GM18526 (cell line): ENCODE results near the gene DND1.
A peak's percentile ranks its signal among the peaks of the same experiment; 100 is the strongest.

Experiments
- POLR2A ChIP-seq: IDR thresholded peaks from 3 replicates; pipeline ENCODE4 v1.6.1; 2011; ENCODE audit not compliant: insufficient read length; ENCODE audit errors: extremely low read depth

Gene DND1

DNA sequence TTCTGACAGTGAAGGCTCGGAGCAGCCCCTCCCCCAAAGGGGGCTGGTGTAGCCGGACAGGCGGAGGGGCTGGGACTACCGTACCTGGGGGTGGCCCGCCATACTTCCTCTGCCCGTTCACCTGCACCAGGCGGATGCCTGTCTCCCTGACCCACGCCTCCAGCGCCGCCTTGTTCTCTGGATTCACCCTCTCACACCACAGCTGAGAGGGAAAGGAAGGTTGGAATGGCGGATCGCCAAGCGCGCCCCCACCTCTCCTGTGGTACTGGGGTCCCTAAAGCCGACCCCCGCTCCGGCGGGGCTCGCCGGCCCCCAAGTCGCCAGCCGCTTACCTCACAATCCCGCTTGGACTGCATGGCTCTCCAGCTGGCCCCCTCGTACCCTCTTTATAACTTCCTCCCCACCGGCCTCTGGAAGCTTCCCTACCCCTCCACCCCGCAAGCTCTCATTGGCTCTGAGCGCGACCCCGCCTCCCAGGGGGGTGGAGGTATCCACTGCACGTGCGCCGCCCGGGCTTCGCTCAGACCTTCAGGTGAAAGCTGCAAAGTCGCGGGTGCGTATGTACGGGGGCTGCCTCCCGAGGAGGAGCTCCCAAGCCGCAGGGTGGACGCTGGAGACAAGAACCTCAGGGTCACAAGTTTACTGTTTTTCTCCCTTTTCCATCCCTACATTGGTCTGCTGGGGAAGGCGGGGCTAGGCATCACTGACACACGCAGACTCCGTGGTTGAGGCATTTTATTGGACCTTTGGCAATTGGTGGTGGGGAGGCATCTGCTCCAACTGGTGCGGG, at the start of gene DND1:
Gene DND1, minus strand, starts transcription at position 390 of the 790 bp plus-strand sequence. Its CDS starts 34 bp downstream, at position 356.
- TF ChIP-seq POLR2A: no peak

DNA sequence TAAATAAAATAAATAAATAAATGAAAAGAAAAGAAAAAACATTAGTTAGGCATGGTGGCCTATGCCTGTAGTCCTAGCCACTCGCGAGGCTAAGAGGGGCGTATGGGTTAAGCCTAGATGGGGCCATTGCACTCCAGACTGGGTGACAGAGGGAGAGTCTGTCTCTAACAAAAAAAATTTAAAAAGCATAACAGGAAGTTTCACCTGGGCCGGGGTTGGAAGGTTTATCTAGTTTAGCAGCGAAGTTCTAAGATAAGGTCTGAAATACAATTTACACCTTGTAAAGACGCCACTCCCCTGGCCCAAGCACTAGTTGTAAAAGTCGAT, 44.9 kb upstream of the DND1 start:
- no peak for TF ChIP-seq POLR2A

- TF ChIP-seq POLR2A: no peak
These were observed 40.3 kb upstream of the DND1 start for GRCh38 chr5:140713562-140714094.

GRCh38 chr5:140711794-140712193, 38.4 kb upstream of the DND1 start:
- no peak for TF ChIP-seq POLR2A

- no peak for TF ChIP-seq POLR2A
These were observed 37.6 kb upstream of the DND1 start for GRCh38 chr5:140710899-140711552.

DNA sequence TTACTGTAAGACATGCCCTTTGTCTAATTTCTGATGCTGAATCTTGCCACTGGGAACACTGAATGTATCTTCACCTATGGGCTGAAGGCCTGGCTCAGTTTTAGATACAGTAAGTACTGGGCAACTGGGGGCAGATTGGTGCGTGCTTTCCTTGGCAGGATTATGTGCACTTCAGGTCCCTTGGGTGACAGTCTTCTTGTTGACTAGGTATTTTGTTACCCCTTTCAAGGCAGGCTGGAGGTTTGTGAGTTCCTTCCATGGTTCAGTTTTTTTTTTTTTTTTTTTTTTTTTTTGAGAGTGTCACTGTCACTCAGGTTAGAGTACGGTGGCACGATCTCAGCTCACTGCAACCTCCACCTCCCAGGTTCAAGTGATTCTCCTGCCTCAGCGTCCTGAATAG, 34.4 kb upstream of the DND1 start:
- TF ChIP-seq POLR2A: no peak

DNA sequence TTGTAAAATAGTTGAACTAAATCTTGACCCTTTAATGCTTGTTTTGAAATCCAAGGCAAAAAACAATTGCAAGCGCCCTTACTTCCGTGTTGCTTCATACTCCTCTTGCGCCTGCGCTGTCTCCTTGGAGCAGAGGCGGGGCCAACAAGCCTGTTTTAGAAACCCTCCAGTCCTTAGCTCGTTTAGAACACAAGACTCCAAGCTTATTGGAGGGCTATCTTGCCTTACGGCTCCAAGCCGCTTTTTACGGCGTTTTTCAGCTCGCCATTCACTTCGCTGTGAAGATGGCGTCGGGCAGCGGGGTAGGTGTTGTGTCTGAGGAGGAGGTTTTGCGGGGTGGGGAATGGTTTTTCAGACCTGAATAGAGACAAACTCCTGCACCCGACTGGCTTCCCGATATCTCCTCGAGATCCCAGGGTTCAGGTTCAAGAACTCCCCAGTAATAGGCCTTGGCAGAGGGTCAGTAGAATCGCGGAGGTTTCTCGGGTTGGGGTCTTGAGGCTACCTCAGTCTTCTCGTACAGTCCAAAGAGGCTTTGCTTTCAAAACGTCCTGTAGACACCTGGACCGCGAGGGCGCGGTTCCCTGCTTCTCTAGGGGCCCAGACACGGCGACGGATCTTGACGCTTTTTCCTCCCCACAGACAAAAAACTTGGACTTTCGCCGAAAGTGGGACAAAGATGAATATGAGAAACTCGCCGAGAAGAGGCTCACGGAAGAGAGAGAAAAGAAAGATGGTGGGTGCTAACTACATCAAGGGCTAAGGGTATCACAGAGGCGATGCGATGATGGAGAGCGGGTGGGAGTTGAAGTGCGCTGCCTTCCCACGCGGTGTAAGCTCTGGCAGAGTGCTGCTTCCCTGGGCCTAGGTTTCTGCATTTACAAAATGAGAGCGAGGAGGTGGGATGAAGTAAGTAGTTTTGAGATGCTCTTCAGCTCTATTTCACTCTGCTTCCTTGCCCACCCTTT, 27.1 kb upstream of the DND1 start, which contains the start of gene ZMAT2:
Gene ZMAT2, plus strand, starts transcription at position 271 of the 968 bp plus-strand sequence. Its CDS starts 14 bp downstream, at position 285.
- peak; percentile 75 for TF ChIP-seq POLR2A

GRCh38 chr5:140696891-140697492, 23.6 kb upstream of the DND1 start:
- no peak for TF ChIP-seq POLR2A

DNA sequence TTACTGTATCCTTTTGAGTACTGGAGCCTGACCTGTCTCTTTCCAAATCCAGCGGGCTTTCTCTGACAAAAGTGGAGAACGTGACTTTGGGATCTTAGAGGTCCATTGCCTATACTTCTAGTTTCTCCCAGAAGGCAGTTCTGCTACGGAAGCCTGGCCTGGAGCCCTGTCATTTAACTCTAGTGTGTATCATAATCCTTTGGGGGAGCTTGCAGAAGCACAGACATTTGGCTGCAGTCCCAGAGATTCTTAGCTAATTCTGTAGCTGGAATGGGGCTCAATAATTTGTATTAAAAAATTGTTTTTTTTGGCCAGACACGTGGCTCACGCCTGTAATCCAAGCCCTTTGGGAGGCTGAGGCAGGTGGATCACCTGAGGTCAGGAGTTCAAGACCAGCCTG, 20.9 kb upstream of the DND1 start:
- no peak for TF ChIP-seq POLR2A

DNA sequence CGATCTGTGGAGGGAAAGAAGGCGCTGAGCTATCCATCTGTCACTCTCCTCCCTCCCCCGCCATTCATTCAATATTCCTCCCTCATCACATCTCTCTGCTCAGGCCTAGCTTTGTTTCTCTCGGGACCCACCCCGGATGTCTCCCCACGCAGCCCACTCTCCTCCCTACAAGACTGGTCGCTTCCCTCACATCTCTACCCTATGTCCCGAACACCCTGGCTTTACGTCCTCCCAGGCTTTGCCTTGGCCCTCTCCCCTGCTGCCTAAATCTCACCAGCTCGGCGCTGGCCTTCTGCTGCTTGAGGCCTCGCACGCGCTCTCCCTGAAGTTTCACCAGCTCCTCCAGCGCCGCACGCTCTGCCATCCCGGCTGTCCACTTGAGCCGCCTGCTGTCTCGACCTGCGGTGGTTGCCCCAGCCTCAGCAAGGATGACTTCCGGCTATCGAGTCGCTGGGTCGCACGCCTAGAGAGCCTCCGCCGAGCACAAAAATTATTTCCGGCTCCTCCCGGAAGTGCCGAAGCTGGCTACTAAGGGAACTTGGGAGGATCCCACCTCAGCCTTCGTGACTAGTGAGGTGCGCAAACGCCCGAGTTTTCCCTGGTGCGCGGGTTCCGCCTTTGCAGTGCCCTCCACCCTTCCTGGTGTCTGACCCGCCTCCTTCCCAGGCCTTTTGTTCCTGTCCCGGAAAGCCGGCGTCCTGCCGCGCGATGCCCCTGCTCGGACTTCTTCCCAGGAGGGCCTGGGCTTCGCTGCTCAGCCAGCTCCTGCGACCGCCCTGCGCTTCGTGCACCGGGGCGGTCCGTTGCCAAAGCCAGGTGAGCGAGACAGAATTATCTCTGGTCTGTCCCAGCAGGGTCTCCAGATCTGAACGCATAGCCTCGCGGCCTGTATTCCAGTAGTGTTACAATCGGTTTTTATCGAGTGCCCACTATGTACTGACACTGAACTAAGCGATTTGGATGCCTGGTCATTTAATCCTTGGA, 17.9 kb upstream of the DND1 start, which contains the start of the genes HARS1 and HARS2:
Gene HARS1, minus strand, starts transcription at position 430 of the 984 bp plus-strand sequence. Its CDS starts 66 bp downstream, at position 364.
Gene HARS2, plus strand, starts transcription at position 515 of the 984 bp plus-strand sequence. Its CDS starts 194 bp downstream, at position 709.
- TF ChIP-seq POLR2A: peak; percentile 94

DNA sequence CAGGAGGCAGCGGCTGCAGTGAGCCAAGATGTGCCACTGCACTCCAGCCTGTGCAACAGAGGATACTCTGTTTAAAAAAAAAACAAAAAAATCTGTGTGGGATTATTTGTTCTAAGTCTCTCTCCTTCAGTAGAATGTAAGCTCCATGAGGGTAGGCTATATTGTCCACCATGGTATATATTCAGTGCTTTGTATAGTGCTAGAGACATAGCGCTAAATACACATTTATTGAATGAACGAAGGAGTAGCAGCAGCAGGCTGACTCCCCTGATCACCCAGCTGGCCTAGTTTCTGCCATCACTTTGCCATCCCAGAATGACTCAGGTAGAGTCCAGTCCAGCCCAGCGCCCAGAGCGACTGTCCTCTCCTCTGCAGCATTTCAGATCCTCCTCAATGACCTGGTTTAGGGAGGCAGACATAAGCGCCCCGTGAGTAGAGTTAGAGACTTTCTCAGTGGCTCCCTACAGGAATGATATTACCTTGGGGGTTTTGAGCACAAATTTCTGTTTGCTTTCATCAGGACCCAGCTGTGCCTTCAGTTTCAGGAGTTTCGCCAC, 17.1 kb upstream of the DND1 start:
- TF ChIP-seq POLR2A: no peak

GRCh38 chr5:140678993-140679392, 5.6 kb upstream of the DND1 start:
- TF ChIP-seq POLR2A: no peak

- no peak for TF ChIP-seq POLR2A
These were observed 4.6 kb upstream of the DND1 start for GRCh38 chr5:140677947-140678346.
